Endothelial cell of umbilical vein (primary cell): Measurements from ENCODE around the gene TOP2A. TPM values are rescaled to one million over a fixed set of nuclear protein-coding genes. Genes with fewer than 3 reads are reported as not detected.

Source experiments
- BruUV-seq: library from RNA; stranded (reverse); fragments of 400-500 nt; replicated peaks from 2 replicates; lab custom pipeline; 2021; lab: Mats Ljungman, UMichigan
- CTCF ChIA-PET: fragments of 300-600, 350-600 bp; sonication (Branson Sonifier 250); formaldehyde crosslinking; loops from one replicate; lab custom pipeline; 2021; ENCODE audit warnings: antibody characterized with exemption, inconsistent platforms; lab: Charles Lee
- POLR2A ChIA-PET: fragments of 300-600, 350-600 bp; sonication (Branson Sonifier 250); formaldehyde crosslinking; loops from one replicate; lab custom pipeline; 2021; ENCODE audit warnings: antibody characterized with exemption, inconsistent platforms; lab: Charles Lee
- DNase-seq: peaks from one replicate; pipeline ENCODE4 v3.0.0-alpha.2; 2011; ENCODE audit warnings: low read depth, low spot score
- FAIRE-seq: peaks from 2 replicates; lab custom pipeline; 2011; peaks lifted over from hg19 to GRCh38; lab: Jason Lieb, UNC
- H2AFZ ChIP-seq: 2 replicates; pipeline ENCODE4 v1.6.0; 2012; ENCODE audit warnings: low read depth, low read length, control low read depth, inconsistent platforms
- H3K27ac ChIP-seq: 2 replicates; pipeline ENCODE4 v1.5.1; 2011; ENCODE audit warnings: low read depth, mild to moderate bottlenecking, control low read depth, low read length, moderate library complexity; ENCODE audit not compliant: insufficient read depth
- H3K27me3 ChIP-seq, 2 experiments: 2 replicates each; pipeline versions ENCODE4 v1.6.0 to v1.6.1; 2011; ENCODE audit warnings: low read length in 2 of 2, mixed read lengths in 1 of 2; ENCODE audit not compliant: control insufficient read depth in 2 of 2, insufficient read depth in 2 of 2
- H3K36me3 ChIP-seq, 2 experiments: 2 replicates in 1 of 2; 3 replicates in 1 of 2; pipeline ENCODE4 v1.5.1; 2011; ENCODE audit warnings: low read length in 2 of 2, mild to moderate bottlenecking in 1 of 2, moderate library complexity in 1 of 2; ENCODE audit not compliant: control insufficient read depth in 2 of 2, insufficient read depth in 2 of 2; ENCODE audit errors: extremely low read depth in 1 of 2
- H3K4me1 ChIP-seq: 3 replicates; pipeline ENCODE4 v1.5.1; 2011; ENCODE audit warnings: mild to moderate bottlenecking, low read length; ENCODE audit not compliant: control insufficient read depth, insufficient read depth; ENCODE audit errors: extremely low read depth
- H3K4me2 ChIP-seq: 2 replicates; pipeline ENCODE4 v1.6.1; 2011; ENCODE audit warnings: low read length, control low read depth, mixed read lengths; ENCODE audit not compliant: insufficient read depth
- H3K4me3 ChIP-seq, 3 experiments: fragments of 200-600 bp in 1 of 3; sonication (generic), shearing (Covaris generic) in 1 of 3; replicated peaks in 1 of 3; 2 replicates each; pipeline ENCODE4 v1.5.1; 2011 to 2016; ENCODE audit warnings: control low read depth in 3 of 3, low read length in 3 of 3, mild to moderate bottlenecking in 2 of 3, inconsistent platforms in 1 of 3, low read depth in 1 of 3, moderate library complexity in 1 of 3; ENCODE audit not compliant: insufficient read depth in 1 of 3
- H3K79me2 ChIP-seq: 2 replicates; pipeline ENCODE4 v1.6.0; 2012; ENCODE audit warnings: low read length, inconsistent platforms; ENCODE audit not compliant: control insufficient read depth, insufficient read depth
- H3K9ac ChIP-seq: replicated peaks from 2 replicates; pipeline ENCODE3; 2011; ENCODE audit warnings: low read length, control low read depth; ENCODE audit not compliant: insufficient read depth; ENCODE audit errors: extremely low read depth
- H3K9me1 ChIP-seq: replicated peaks from 3 replicates; pipeline ENCODE4 v1.6.0; 2011; ENCODE audit warnings: mild to moderate bottlenecking, low read length; ENCODE audit not compliant: control insufficient read depth, insufficient read depth; ENCODE audit errors: extremely low read depth
- H3K9me3 ChIP-seq: replicated peaks from 2 replicates; pipeline ENCODE4 v1.5.1; 2012; ENCODE audit warnings: low read length, inconsistent platforms; ENCODE audit not compliant: control insufficient read depth, insufficient read depth
- H4K20me1 ChIP-seq: replicated peaks from 2 replicates; pipeline ENCODE3; 2011; ENCODE audit warnings: mild to moderate bottlenecking, low read length; ENCODE audit not compliant: control insufficient read depth, insufficient read depth; ENCODE audit errors: extremely low read depth
- EZH2 ChIP-seq: IDR thresholded peaks from 2 replicates; pipeline ENCODE4 v1.6.1; 2012; ENCODE audit warnings: borderline replicate concordance, low read depth, mild to moderate bottlenecking, moderate library complexity, low read length, inconsistent platforms; ENCODE audit not compliant: severe bottlenecking
- FOS ChIP-seq: IDR thresholded peaks from 2 replicates; pipeline ENCODE4 v1.6.1; 2011; ENCODE audit warnings: mild to moderate bottlenecking, low read length, moderate library complexity, borderline replicate concordance; ENCODE audit not compliant: insufficient read depth
- GATA2 ChIP-seq: IDR thresholded peaks from 2 replicates; pipeline ENCODE4 v1.7.0; 2011; ENCODE audit warnings: low read depth, mild to moderate bottlenecking, moderate library complexity, mixed read lengths, low read length; ENCODE audit not compliant: insufficient read length, insufficient read depth
- JUN ChIP-seq: IDR thresholded peaks from 2 replicates; pipeline ENCODE4 v1.6.1; 2011; ENCODE audit warnings: borderline replicate concordance, low read depth; ENCODE audit not compliant: insufficient read length, insufficient read depth
- MYC ChIP-seq: IDR thresholded peaks from one replicate; pipeline ENCODE4 v1.6.1; 2011; ENCODE audit warnings: mild to moderate bottlenecking, low read depth, low read length
- POLR2A ChIP-seq: IDR thresholded peaks from 2 replicates; pipeline ENCODE4 v1.6.1; 2012; ENCODE audit warnings: low read depth, mild to moderate bottlenecking, control low read depth, low read length
- POLR2AphosphoS5 ChIP-seq: IDR thresholded peaks from 2 replicates; pipeline ENCODE4 v1.6.1; 2012; ENCODE audit warnings: low read depth, mild to moderate bottlenecking, control low read depth, low read length, moderate library complexity; ENCODE audit not compliant: insufficient read depth
- dilution Hi-C: fragments of 300-500 bp; cut with MboI; formaldehyde crosslinking; loops from one replicate; pipeline ENCODE4 v1.15.0; 2019; ENCODE audit warnings: low sequenced_read_pairs; ENCODE audit not compliant: extremely low pct_ligation_motif_present
- intact Hi-C: fragments of 100-400 bp; cut with micrococcal nuclease; formaldehyde crosslinking; loops from one replicate; pipeline ENCODE4 v1.10.0; 2022
- polyA plus RNA-seq, 4 experiments: library from polyadenylated mRNA; depleted of rRNA in 3 of 4; stranded (reverse) in 3 of 4; unstranded in 1 of 4; fragments of >200 nt; gene quantifications; 2 replicates each; pipeline versions ENCODE4 v1.2.1 to v1.2.3, GENCODE V29; 2011 to 2012; ENCODE audit warnings: missing spikeins in 1 of 4
- total RNA-seq: library from RNA; stranded (reverse); gene quantifications from 2 replicates; pipeline ENCODE4 v1.2.3, GENCODE V29; 2021
- TF ChIP-seq, protein P1 (sequence below): IDR thresholded peaks from 2 replicates; pipeline ENCODE4 v1.6.1; 2011; ENCODE audit not compliant: insufficient read depth, insufficient read length
- TF ChIP-seq, protein P2 (sequence below), 2 donors: IDR thresholded peaks; 1 replicate in 1 of 2; 2 replicates in 1 of 2; pipeline ENCODE4 v1.5.1; 2011; ENCODE audit warnings: low read length in 2 of 2, mild to moderate bottlenecking in 2 of 2, moderate library complexity in 2 of 2, control low read depth in 1 of 2, inconsistent platforms in 1 of 2, low read depth in 1 of 2; ENCODE audit not compliant: insufficient read depth in 1 of 2; ENCODE audit errors: extremely low read depth in 1 of 2

Gene TOP2A
- total and polyA plus RNA-seq, 2 donors (not counting 3 experiments of a cell fraction or from before 2014, with no cell fraction given): 31.3 to 160 TPM

DNA sequence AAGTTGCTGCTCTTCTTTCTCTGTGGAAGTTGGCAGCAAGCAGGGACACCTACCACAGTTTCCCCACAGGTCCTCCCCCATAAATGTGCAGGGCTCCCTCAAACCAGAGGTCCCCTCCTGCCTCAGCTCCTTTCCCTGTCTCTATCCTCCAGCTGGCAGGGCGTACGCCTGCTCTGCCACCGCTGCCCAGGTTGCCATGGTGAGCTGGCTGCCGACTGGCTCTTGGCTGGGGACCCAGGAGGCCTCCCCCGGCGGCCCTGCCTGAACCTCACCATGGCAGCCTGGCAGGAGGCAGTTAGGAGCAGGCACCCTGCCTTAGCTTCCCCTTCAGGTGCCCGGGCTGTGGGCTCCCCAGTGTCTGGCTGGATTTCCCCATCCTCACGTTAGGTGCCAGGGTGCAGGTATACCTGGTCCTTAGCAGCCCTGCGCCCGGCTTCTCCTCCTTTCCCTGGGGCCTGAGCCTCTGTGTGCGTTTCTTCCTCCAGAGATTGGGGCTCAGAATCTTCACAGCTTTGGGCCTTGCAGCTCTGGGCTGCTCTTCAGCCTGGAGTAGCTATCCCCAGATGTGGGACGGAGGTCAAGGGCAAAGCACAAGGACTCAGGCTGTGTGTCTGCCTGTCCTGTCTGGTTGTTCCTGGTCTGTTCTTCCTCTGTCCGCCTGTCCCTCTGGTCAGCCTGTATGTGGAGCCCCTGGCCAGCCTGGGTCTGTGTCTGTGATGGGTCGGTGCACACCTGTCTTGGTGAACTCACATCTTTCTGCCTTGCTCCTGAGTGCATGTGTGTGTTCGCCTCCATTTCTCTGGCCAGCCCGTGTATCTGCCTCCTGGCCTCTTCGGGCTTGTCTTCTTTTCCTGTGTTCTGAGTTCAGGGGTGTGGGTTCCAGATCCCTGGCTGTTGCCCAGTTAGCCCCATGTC is 68.9 kb downstream of the TOP2A start:
- Histone ChIP-seq H4K20me1 (no peaks in the 10 kb centered on the region), H3K4me2 (no peak overlapping the region), H3K9me3 (no peaks in the 10 kb centered on the region), H3K27ac (no peak overlapping the region), H3K79me2 (peaks cover 60% of the 10 kb centered on the region), H3K9ac (no peak overlapping the region), H3K4me1 (peaks cover 59% of the 10 kb centered on the region), H3K9me1 (no peaks in the 10 kb centered on the region), H3K36me3 (peaks cover 3 to 37% of the 10 kb centered on the region in 2 experiments), H3K4me3 (no peak overlapping the region), H3K27me3 (no peaks in the 10 kb centered on the region), H2AFZ (no peak overlapping the region)
- POLR2A ChIA-PET: no interaction called here
- BruUV-seq: no TSS peak
- no peak for DNase-seq
- FAIRE-seq: no peak
- CTCF ChIA-PET: interaction anchor here (0.9 to 18.3 kb wide), 4 partner anchors 19 to 184 kb away, joined by 3 to 530 read pairs (median 56); partner anchors contain the start of gene RARA
- TF ChIP-seq MYC (no peak), FOS (no peak), JUN (no peak), EZH2 (no peak), POLR2A (no peak), GATA2 (no peak), POLR2AphosphoS5 (no peak)
- TF ChIP-seq, protein P1, sequence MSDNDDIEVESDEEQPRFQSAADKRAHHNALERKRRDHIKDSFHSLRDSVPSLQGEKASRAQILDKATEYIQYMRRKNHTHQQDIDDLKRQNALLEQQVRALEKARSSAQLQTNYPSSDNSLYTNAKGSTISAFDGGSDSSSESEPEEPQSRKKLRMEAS: no peak
- TF ChIP-seq, protein P2, sequence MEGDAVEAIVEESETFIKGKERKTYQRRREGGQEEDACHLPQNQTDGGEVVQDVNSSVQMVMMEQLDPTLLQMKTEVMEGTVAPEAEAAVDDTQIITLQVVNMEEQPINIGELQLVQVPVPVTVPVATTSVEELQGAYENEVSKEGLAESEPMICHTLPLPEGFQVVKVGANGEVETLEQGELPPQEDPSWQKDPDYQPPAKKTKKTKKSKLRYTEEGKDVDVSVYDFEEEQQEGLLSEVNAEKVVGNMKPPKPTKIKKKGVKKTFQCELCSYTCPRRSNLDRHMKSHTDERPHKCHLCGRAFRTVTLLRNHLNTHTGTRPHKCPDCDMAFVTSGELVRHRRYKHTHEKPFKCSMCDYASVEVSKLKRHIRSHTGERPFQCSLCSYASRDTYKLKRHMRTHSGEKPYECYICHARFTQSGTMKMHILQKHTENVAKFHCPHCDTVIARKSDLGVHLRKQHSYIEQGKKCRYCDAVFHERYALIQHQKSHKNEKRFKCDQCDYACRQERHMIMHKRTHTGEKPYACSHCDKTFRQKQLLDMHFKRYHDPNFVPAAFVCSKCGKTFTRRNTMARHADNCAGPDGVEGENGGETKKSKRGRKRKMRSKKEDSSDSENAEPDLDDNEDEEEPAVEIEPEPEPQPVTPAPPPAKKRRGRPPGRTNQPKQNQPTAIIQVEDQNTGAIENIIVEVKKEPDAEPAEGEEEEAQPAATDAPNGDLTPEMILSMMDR (IDR thresholded peaks at IDR 0.05; ENCODE audit: extremely low read depth in 1 of 2, insufficient read depth in 1 of 2, low read depth in 1 of 2, low read length in 2 of 2): no peak
- intact Hi-C loops: loop anchor here (5.0 kb wide), 1 partner anchor 132 kb away; the partner anchor contains the start of gene WIPF2
- dilution Hi-C loops: no loop called here
